Large intestine (tissue), 3 donors: ENCODE data around the gene COG2. TPM values are rescaled to one million over a fixed set of nuclear protein-coding genes. Genes with fewer than 3 reads are reported as not detected.

ENCODE experiments used
- DNase-seq, 2 donors: peaks; one replicate each; pipeline versions ENCODE4 v3.0.0 to v3.0.0-alpha.2; 2013
- H3K27ac ChIP-seq: one replicate; pipeline ENCODE4 v1.5.1; 2013; ENCODE audit warnings: low read length
- H3K27me3 ChIP-seq: 2 replicates; pipeline ENCODE4 v1.6.1; 2013; ENCODE audit warnings: low read length; ENCODE audit not compliant: control insufficient read depth, insufficient read depth
- H3K36me3 ChIP-seq: 2 replicates; pipeline ENCODE4 v1.6.1; 2013; ENCODE audit warnings: low read length; ENCODE audit not compliant: control insufficient read depth, insufficient read depth
- H3K4me1 ChIP-seq: one replicate; pipeline ENCODE4 v1.6.1; 2013; ENCODE audit warnings: low read length; ENCODE audit not compliant: control insufficient read depth, insufficient read depth
- H3K4me3 ChIP-seq: one replicate; pipeline ENCODE4 v1.5.1; 2013; ENCODE audit warnings: low read length
- H3K9me3 ChIP-seq: one replicate; pipeline ENCODE4 v1.6.1; 2013; ENCODE audit warnings: mild to moderate bottlenecking, low read depth, low read length, moderate library complexity; ENCODE audit not compliant: control insufficient read depth
- WGBS: methylation state at CpG from one replicate; pipeline ENCODE4 v1.1.5; 2013; ENCODE audit warnings: low lambda C conversion rate; ENCODE audit not compliant: insufficient coverage; 5-methylcytosine and 5-hydroxymethylcytosine counted together
- polyA plus RNA-seq: library from polyadenylated mRNA; unstranded; fragments of 120-200 nt; gene quantifications from one replicate; pipeline ENCODE4 v1.2.1, GENCODE V29; 2013

COG2 gene
- polyA plus RNA-seq, 1 donor: 32.7 TPM

DNA sequence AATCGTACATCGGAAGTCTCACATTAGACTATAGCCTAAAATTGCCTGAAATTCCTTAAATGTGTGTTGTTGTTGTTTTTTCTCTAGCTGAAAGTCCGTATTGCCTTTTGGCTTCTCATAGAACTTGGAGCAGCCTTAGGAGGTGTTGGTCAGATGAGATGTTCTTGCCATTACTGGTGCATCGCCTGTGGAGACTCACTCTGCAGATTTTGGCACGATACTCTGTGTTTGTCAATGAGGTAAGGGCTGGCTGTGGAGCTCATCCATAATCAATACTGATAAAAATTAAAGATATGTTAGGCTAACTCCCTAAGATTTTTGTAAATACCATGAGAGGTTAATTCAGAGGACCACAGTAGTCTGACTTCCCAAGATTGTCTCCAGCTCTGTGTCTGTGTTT lies 42.7 kb downstream of the COG2 start:
- Histone ChIP-seq H3K4me3 (no peak overlapping the region), H3K9me3 (no peaks in the 10 kb centered on the region), H3K27ac (no peak overlapping the region), H3K36me3 (peaks cover 61% of the 10 kb centered on the region), H3K4me1 (no peaks in the 10 kb centered on the region), H3K27me3 (no peaks in the 10 kb centered on the region)
- no peak for DNase-seq
- 100% methylated on average over 1 of the region's 5 CpGs for WGBS

DNA sequence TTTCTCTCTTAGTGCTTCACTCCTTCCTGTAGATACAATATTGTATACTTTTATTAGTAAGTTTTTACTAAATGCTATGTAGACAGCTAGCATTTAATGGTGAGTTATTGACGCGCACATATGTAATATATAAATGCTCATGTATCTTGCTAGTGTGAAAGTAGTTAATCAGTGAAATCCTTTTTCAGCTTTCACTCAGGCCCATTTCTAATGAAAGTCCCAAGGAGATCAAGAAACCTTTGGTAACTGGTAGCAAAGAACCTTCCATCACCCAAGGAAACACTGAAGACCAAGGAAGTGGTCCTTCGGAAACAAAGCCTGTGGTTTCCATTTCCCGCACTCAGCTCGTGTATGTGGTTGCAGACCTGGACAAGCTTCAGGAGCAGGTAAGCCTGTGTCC lies 44.5 kb downstream of the COG2 start:
- Histone ChIP-seq H3K27ac (no peak overlapping the region), H3K36me3 (peaks cover 68% of the 10 kb centered on the region)

DNA sequence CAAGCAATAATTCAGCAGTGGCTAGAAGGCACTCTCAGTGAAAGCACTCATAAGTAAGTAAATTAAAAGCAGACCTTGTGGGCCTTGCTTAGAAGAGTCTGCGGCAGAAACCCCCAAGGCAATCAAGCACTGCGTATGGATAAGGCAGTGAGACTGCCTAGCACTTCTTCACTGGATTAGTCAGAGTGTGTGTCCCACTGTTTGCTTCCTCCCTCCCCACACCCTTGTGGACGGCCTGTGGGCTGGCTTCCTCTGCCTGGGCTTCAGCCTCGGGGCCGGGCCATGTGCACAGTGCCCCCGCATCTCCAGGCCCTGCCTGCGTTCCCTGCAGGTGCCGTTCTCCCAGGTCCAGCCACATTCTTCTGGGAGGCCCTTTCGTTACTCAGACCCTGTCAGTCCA lies 47.8 kb downstream of the COG2 start:
- Histone ChIP-seq H3K9me3 (no peaks in the 10 kb centered on the region), H3K27ac (no peak overlapping the region), H3K4me1 (no peaks in the 10 kb centered on the region), H3K27me3 (no peaks in the 10 kb centered on the region), H3K4me3 (no peak overlapping the region), H3K36me3 (peaks cover 64% of the 10 kb centered on the region)
- DNase-seq: no peak
- no CpG with 5 or more reads among the region's 9 CpGs for WGBS

More for the DNA sequence above, 44.5 kb downstream of the COG2 start:
- Histone ChIP-seq H3K4me1 (no peaks in the 10 kb centered on the region), H3K4me3 (no peak overlapping the region), H3K27me3 (no peaks in the 10 kb centered on the region), H3K9me3 (no peaks in the 10 kb centered on the region)
- no peak for DNase-seq
- WGBS: 90% methylated on average over 2 of the region's 5 CpGs

DNA sequence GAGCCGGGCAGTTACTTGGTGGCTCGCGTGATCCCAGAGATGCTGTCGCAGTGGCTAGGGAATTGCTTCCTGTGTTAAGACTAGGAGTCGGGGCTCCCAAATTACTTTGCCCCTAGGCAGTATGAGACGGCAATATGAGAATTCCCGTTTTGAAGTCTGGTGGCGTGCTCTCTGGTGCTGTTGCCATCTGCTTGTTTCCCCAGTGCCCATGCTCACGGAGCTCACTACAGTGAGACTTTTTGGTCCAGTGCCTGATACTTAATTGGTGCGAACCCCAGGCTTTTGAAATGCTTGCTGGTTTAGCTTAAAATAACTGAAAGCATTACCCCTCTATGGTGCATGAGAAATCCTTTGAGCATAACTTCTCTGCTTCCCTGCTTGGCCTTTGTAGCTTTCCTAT lies 49.3 kb downstream of the COG2 start:
- no peaks in the 10 kb centered on the region for H3K9me3 ChIP-seq
- WGBS: no CpG with 5 or more reads among the region's 10 CpGs
- no peaks in the 10 kb centered on the region for H3K27me3 ChIP-seq
- H3K27ac ChIP-seq: no peak overlapping the region
- peaks cover 53% of the 10 kb centered on the region for H3K36me3 ChIP-seq
- no peaks in the 10 kb centered on the region for H3K4me1 ChIP-seq
- no peak for DNase-seq
- H3K4me3 ChIP-seq: no peak overlapping the region

GRCh38 chr1:230693221-230693620 lies 50.9 kb downstream of the COG2 start:
- no peak overlapping the region for H3K27ac ChIP-seq
- H3K4me1 ChIP-seq: no peaks in the 10 kb centered on the region
- H3K36me3 ChIP-seq: peaks cover 46% of the 10 kb centered on the region
- no peaks in the 10 kb centered on the region for H3K9me3 ChIP-seq
- DNase-seq: no peak
- H3K4me3 ChIP-seq: no peak overlapping the region
- no peaks in the 10 kb centered on the region for H3K27me3 ChIP-seq
- 86% methylated on average over 4 of the region's 6 CpGs for WGBS

- Histone ChIP-seq H3K27ac (no peak overlapping the region), H3K4me1 (no peaks in the 10 kb centered on the region), H3K27me3 (no peaks in the 10 kb centered on the region), H3K9me3 (no peaks in the 10 kb centered on the region), H3K4me3 (no peak overlapping the region), H3K36me3 (peaks cover 40% of the 10 kb centered on the region)
- no CpG with 5 or more reads among the region's 8 CpGs for WGBS
- no peak for DNase-seq
Observed at GRCh38 chr1:230693777-230694176, 51.5 kb downstream of the COG2 start.

DNA sequence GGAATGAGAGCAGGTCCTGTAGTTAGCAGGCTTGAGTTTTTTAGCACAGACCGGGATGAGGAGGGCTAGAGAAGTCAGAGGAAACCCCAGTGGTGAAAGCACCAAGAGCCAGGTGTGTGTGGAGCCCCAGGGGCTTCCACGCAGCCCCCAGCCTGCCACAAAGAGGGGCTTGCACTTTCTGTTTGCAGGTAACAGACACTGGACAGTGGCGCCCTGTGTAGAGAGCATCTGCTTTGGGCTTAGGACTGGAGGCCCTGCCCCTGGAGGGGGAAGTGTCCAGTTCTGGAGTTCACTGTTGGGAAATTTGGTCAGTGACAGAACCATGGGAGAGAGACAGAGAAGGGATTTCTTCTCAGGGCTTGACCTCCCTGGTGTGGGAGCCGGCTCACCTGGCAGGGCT lies 52.2 kb downstream of the COG2 start:
- no CpG with 5 or more reads among the region's 4 CpGs for WGBS
- Histone ChIP-seq H3K27me3 (no peaks in the 10 kb centered on the region), H3K9me3 (no peaks in the 10 kb centered on the region), H3K36me3 (peaks cover 36% of the 10 kb centered on the region), H3K4me3 (no peak overlapping the region), H3K4me1 (no peaks in the 10 kb centered on the region), H3K27ac (no peak overlapping the region)
- no peak for DNase-seq

DNA sequence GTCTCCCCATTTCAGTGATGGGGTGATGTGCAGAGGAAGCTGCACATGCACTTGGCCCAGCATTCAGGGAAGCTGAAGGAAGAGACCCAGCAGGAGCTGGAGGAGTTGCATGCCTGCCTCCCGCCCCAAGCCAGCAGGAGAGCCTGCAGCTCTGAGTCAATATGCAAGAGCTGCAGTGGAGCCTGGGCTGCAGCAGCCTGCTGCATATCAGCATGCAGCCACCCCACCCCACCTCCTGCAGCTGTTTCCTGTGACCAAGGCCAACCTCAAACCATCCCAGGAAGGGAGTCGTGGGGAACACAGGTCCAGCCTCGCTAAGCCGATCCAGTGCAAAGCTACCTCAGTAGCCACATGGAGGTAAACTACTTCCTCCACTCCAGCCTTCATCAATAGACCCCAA lies 52.7 kb downstream of the COG2 start:
- Histone ChIP-seq H3K9me3 (no peaks in the 10 kb centered on the region), H3K36me3 (peaks cover 31% of the 10 kb centered on the region), H3K27ac (no peak overlapping the region), H3K4me1 (no peaks in the 10 kb centered on the region), H3K27me3 (no peaks in the 10 kb centered on the region), H3K4me3 (no peak overlapping the region)
- no peak for DNase-seq
- no CpG with 5 or more reads among the region's 4 CpGs for WGBS

GRCh38 chr1:230696218-230696617 lies 53.9 kb downstream of the COG2 start:
- H3K27ac ChIP-seq: no peak overlapping the region
- no CpG with 5 or more reads among the region's 8 CpGs for WGBS
- no peaks in the 10 kb centered on the region for H3K27me3 ChIP-seq

GRCh38 chr1:230696722-230697437 lies 54.6 kb downstream of the COG2 start:
- peaks cover 4% of the 10 kb centered on the region for H3K4me1 ChIP-seq
- no peak overlapping the region for H3K4me3 ChIP-seq
- no CpG with 5 or more reads among the region's 7 CpGs for WGBS
- DNase-seq: no peak
- H3K27me3 ChIP-seq: no peaks in the 10 kb centered on the region
- no peaks in the 10 kb centered on the region for H3K9me3 ChIP-seq
- H3K36me3 ChIP-seq: peaks cover 24% of the 10 kb centered on the region
- H3K27ac ChIP-seq: no peak overlapping the region

More at GRCh38 chr1:230696218-230696617, 53.9 kb downstream of the COG2 start:
- Histone ChIP-seq H3K4me1 (no peaks in the 10 kb centered on the region), H3K36me3 (peaks cover 25% of the 10 kb centered on the region), H3K4me3 (no peak overlapping the region), H3K9me3 (no peaks in the 10 kb centered on the region)
- DNase-seq: no peak

GRCh38 chr1:230698130-230698529 lies 55.8 kb downstream of the COG2 start:
- 100% methylated on average over 1 of the region's 14 CpGs for WGBS
- no peak for DNase-seq

More at GRCh38 chr1:230698130-230698529, 55.8 kb downstream of the COG2 start:
- no peaks in the 10 kb centered on the region for H3K27me3 ChIP-seq
- H3K9me3 ChIP-seq: no peaks in the 10 kb centered on the region
- H3K4me1 ChIP-seq: peaks cover 16% of the 10 kb centered on the region
- H3K4me3 ChIP-seq: no peak overlapping the region
- H3K27ac ChIP-seq: no peak overlapping the region
- peaks cover 21% of the 10 kb centered on the region for H3K36me3 ChIP-seq
